GM08714 (cell line): ENCODE measurements around the gene HNRNPF.

ENCODE experiments used
- H3K4me3 ChIP-seq: fragments of 200-500 bp; sonication (Bioruptor generic); 2 replicates; pipeline ENCODE4 v1.5.1; 2014; ENCODE audit warnings: mild to moderate bottlenecking, low read length, inconsistent platforms
- ZNF274 ChIP-seq: IDR thresholded peaks from 2 replicates; pipeline ENCODE4 v1.6.1; 2012; ENCODE audit warnings: mild to moderate bottlenecking, low read depth, low read length

HNRNPF gene

GRCh38 chr10:43385412-43386004 lies 23.5 kb downstream of the HNRNPF start:
- TF ChIP-seq ZNF274: no peak
- H3K4me3 ChIP-seq: no peak overlapping the region

DNA sequence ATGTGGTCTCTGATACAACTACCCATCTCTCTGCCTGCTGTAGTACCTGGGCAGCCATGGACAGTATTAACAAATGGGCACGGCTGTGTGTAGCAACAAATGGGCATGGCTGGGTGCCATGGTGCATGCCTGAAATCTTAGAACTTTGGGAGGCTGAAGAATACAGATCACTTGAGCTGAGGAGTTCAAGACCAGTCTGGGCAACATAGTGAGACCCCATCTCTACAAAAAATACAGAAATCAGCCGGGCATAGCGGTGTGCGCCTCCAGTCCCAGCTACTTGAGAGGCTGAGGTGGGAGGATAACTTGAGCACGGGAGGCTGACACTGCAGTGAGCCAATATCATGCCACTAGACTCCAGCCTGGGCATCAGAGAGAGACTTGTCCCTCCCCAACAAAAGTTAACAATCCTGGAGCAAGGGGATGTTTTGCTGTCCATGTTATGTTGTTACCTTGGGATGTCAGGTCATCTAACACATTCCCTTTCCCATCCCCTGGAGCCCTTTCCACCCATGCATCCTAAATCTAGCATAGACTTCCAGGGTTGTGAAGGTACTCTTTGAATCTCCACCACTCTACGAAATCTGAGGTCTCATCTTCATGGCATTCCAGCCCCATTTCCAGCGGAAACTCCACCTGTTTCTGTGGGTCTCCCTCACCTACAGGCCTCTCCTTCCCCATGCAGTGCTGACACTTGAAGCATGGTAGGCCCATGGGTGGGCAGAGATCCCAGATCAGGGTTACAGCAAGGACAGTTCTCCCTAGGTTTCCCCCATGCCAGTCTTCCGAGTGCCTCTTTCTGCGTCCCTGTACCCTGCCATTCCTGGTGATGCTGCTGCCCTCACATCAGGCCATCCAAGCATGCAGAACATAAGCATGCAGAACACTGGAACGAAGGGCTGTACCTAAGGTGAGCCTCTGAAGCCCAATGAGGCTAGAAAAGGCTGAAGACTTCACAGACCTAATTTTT lies 24.4 kb downstream of the HNRNPF start:
- no peak overlapping the region for H3K4me3 ChIP-seq
- no peak for TF ChIP-seq ZNF274

- H3K4me3 ChIP-seq: no peak overlapping the region
- no peak for TF ChIP-seq ZNF274
These were observed 25.6 kb downstream of the HNRNPF start for GRCh38 chr10:43383204-43383971.

DNA sequence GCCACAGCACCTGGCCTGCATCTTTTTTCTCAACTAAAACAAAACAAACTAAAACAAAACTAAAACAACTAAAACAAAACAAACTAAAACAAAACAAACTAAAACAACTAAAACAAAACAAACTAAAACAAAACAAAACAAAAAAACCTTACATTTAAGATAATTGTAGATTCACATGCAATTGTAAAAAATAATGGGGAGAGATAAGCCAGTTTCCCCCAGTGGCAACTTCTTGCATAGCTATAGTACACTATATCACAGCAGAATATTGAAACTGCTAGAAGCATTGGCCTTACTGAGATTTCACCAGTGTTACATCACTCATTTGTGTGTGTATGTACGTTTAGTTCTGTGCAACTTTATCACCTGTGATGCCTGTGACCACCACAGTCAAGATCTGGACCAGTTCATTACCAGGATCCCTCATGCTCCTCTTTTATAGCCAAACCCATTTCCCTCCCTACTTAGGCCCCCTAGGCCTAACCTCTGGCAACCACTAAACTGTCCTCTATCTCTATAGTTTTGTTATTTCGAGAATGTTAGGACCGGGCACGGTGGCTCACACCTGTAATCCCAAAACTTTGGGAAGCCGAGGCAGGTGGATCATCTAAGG lies 28.3 kb downstream of the HNRNPF start:
- no peak overlapping the region for H3K4me3 ChIP-seq
- no peak for TF ChIP-seq ZNF274

DNA sequence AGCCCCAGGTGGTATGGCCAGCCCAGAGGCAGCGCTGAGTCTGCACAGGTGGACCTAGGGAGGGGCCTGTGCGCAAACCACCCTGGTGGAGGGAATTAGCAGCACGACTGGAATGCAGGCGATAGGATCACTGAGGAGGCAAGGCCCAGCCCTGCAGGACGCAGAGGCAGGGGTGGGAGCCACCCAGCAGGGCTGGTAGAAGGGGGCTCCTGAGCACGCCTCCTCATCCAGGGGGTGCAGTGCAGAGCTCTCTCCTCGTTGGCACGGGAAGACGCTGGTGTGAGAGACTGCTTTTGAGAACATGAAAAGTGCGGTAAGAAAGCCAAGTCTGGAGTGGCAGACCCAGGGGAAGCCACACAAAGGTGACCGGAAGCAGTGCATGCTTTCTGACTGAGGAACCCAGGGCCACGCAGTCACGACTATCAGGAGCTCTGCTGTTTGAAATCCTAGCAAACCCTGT lies 31.5 kb downstream of the HNRNPF start:
- no peak for TF ChIP-seq ZNF274
- no peak overlapping the region for H3K4me3 ChIP-seq

GRCh38 chr10:43376828-43377423 lies 32.1 kb downstream of the HNRNPF start:
- no peak for TF ChIP-seq ZNF274
- no peak overlapping the region for H3K4me3 ChIP-seq

DNA sequence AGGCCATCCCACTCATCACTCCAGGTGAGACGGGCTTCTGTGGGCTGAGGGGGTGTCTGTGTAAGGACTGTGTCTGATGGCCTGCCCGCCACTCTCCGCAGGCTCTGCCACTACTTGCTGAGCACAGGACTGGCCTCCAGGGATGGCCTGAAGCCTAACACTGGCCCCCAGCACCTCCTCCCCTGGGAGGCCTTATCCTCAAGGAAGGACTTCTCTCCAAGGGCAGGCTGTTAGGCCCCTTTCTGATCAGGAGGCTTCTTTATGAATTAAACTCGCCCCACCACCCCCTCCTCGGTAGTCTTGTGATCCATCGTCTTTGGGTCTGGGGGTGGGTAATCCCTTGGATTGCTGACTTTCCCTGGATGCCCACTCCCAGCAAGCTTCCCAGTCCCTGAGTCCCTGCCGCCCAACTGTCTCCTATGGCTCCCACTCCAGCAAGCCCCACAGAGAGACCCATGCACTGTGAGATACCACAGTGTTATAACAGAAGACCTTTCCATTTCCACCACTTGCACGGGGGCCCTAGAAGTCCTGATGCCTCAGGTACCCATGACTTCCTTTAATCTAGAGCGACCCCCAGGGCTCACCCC lies 32.8 kb downstream of the HNRNPF start:
- H3K4me3 ChIP-seq: no peak overlapping the region
- no peak for TF ChIP-seq ZNF274

DNA sequence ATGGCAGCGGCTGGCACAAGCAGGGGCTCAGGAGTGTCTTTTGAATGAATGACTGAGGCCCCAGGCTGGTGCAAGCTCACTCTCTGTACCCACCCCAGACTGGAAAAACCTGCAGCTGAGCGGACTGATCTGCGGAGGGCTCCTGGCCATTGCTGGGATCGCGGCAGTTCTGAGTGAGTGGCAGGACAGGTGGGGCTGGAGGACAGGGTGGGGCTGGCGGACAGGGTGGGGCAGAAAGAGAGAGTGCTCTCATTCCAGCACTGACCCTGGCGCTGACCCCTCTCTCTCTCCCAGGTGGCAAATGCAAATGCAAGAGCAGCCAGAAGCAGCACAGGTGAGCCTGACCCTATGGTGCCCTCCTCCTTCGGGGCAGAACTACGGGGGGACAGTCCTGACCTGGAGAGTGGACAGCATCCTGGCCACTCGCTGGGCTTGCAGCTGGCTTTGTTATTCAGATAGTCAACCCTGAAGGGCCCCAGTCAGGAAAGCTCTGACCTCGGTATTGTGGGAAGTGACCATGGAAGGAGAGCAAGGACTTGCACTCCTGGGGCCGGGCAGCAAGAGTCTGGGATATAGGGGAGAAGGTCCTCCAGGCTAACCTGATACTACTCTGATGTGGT lies 33.5 kb downstream of the HNRNPF start:
- H3K4me3 ChIP-seq: no peak overlapping the region
- TF ChIP-seq ZNF274: no peak

GRCh38 chr10:43374194-43374593 lies 34.8 kb downstream of the HNRNPF start:
- TF ChIP-seq ZNF274: no peak
- H3K4me3 ChIP-seq: no peak overlapping the region

GRCh38 chr10:43373461-43373860 lies 35.5 kb downstream of the HNRNPF start:
- no peak overlapping the region for H3K4me3 ChIP-seq

GRCh38 chr10:43372765-43373361 lies 36.1 kb downstream of the HNRNPF start:
- H3K4me3 ChIP-seq: no peak overlapping the region
- TF ChIP-seq ZNF274: no peak

More at GRCh38 chr10:43373461-43373860, 35.5 kb downstream of the HNRNPF start:
- TF ChIP-seq ZNF274: no peak

DNA sequence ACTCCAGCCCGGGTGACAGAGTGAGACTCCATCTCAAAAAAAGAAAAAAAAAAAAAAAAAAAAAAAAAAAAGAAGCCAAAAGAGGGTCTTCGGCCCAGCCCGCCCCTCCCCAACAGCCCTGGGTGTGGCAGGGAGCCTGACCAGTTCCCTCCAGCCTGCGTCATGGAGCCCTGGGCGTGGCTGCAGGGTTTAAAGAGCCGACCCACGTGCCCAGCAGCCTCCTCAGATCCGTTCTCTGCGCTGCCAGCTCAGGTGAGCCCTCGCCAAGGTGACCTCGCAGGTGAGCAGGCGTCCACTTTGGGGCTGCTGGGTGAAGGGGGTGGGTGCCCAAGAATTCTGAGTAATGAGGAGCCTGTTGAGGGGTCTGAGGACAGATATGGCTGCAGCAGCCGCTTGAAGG lies 37.6 kb downstream of the HNRNPF start, which contains the start of gene FXYD4:
FXYD4 (plus strand) TSS at position 219 of the 400 bp plus-strand sequence. CDS start 2,111 bp downstream, outside the sequence.
- TF ChIP-seq ZNF274: no peak
- H3K4me3 ChIP-seq: no peak within 1 kb of the TSS
